ENCODE data around the gene TMOD3. TPM values are rescaled to one million over a fixed set of nuclear protein-coding genes. Genes with fewer than 3 reads are reported as not detected.
A peak's percentile ranks its signal among the peaks of the same experiment; 100 is the strongest.

The TMOD3 gene
- total and polyA plus RNA-seq, 12 donors: 3.9 to 42.5 (median 22.4) TPM

DNA sequence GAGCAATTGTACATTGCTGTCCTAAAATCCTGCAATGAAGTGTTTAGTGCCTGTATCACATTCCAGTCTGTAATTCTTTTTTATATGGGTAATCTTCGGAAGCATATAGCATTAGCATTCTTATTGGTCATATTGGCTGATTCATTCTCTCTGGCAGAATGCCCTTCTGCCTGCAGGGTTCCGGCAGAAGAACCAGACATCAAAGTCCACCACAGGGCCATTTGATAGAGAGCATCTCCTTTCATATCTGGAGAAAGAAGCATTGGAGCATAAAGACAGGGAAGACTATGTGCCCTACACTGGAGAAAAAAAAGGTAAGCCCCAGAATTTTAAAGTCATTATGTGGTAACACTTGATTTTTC is 39.6 kb downstream of the TMOD3 start:
- WGBS, 4 donors: 19 to 25% (median 21%) methylated on average over 2 of the region's 2 CpGs
- TF ChIP-seq POLR2A (IDR thresholded peaks at IDR 0.05) (no peak), CTCF (IDR thresholded peaks at IDR 0.05) (no peak)
- DNase-seq: peak in 2 of 7 donors; percentile 29 to 34

DNA sequence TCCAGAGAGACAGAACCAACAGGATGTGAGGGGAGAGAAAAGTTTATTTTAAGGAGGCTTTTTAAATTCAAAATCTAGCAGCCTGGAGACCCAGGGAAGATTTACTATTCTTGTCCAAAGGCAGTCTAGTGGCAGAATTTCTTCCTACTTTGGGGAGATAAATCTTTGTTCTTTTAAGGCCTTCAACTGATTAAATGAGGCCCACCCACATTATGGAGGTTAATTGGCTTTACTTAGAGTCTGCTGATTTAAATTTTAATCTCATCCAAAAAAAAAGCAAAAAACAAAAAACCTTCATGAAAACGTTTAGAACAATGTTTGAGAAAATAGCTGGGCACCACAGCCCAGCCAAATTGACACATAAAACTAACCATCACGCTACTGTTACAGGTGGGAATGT is 41.3 kb downstream of the TMOD3 start:
- H3K9me3 ChIP-seq (replicated peaks in 1 of 3): no peaks in the 10 kb centered on the region
- H3K4me1 ChIP-seq (replicated peaks in 1 of 2): peaks cover 0 to 12% of the 10 kb centered on the region in 2 donors
- no peak overlapping the region for H3K4me3 ChIP-seq
- no peak for TF ChIP-seq CTCF (IDR thresholded peaks at IDR 0.05)
- no peak for TF ChIP-seq POLR2A (IDR thresholded peaks at IDR 0.05)
- H3K27ac ChIP-seq: no peak overlapping the region
- 71 to 85% (median 77%) methylated on average over 2 of the region's 2 CpGs for WGBS, 4 donors
- no peak for DNase-seq
- no peaks in the 10 kb centered on the region for H3K36me3 ChIP-seq (replicated peaks in 1 of 2)
- intact Hi-C loops (cut with DNase I): no loop called here
- no peaks in the 10 kb centered on the region for H3K27me3 ChIP-seq

More for the DNA sequence above, 39.6 kb downstream of the TMOD3 start:
- Histone ChIP-seq H3K4me3 (no peak overlapping the region), H3K27ac (no peak overlapping the region), H3K27me3 (no peaks in the 10 kb centered on the region), H3K36me3 (replicated peaks in 1 of 2) (no peaks in the 10 kb centered on the region), H3K9me3 (replicated peaks in 1 of 3) (no peaks in the 10 kb centered on the region), H3K4me1 (replicated peaks in 1 of 2) (peaks cover 0 to 7% of the 10 kb centered on the region in 2 donors)
- intact Hi-C loops (cut with DNase I): no loop called here

GRCh38 chr15:51874751-51875644 is 45.5 kb downstream of the TMOD3 start:
- Histone ChIP-seq H3K27me3 (no peaks in the 10 kb centered on the region), H3K9me3 (replicated peaks in 1 of 3) (no peaks in the 10 kb centered on the region), H3K36me3 (replicated peaks in 1 of 2) (no peaks in the 10 kb centered on the region), H3K27ac (peak overlapping the region in 1 of 5 donors; percentile 61), H3K4me1 (replicated peaks in 1 of 2) (peaks cover 7 to 23% of the 10 kb centered on the region in 2 donors), H3K4me3 (no peak overlapping the region)
- 63 to 71% (median 70%) methylated on average over 8 of the region's 8 CpGs for WGBS, 4 donors
- intact Hi-C loops (cut with DNase I): no loop called here
- TF ChIP-seq CTCF (IDR thresholded peaks at IDR 0.05): no peak
- DNase-seq: no peak

- peaks cover 7 to 32% of the 10 kb centered on the region in 2 donors for H3K4me1 ChIP-seq (replicated peaks in 1 of 2)
- no peak overlapping the region for H3K4me3 ChIP-seq
- intact Hi-C loops (cut with DNase I): no loop called here
- no peaks in the 10 kb centered on the region for H3K9me3 ChIP-seq (replicated peaks in 1 of 3)
- TF ChIP-seq POLR2A (IDR thresholded peaks at IDR 0.05): no peak
- no peak for TF ChIP-seq CTCF (IDR thresholded peaks at IDR 0.05)
- 93 to 99% (median 95%) methylated on average over 5 of the region's 5 CpGs for WGBS, 4 donors
- H3K36me3 ChIP-seq (replicated peaks in 1 of 2): no peaks in the 10 kb centered on the region
- no peaks in the 10 kb centered on the region for H3K27me3 ChIP-seq
- no peak for DNase-seq
- no peak overlapping the region for H3K27ac ChIP-seq
Measured at GRCh38 chr15:51876169-51876568, 46.7 kb downstream of the TMOD3 start.
